ENCODE data around the gene CCDC106. TPM values are rescaled to one million over a fixed set of nuclear protein-coding genes. Genes with fewer than 3 reads are reported as not detected.

Gene CCDC106
- total RNA-seq, 2 experiments from 2014 or later: 1.7 to 1.8 TPM

DNA sequence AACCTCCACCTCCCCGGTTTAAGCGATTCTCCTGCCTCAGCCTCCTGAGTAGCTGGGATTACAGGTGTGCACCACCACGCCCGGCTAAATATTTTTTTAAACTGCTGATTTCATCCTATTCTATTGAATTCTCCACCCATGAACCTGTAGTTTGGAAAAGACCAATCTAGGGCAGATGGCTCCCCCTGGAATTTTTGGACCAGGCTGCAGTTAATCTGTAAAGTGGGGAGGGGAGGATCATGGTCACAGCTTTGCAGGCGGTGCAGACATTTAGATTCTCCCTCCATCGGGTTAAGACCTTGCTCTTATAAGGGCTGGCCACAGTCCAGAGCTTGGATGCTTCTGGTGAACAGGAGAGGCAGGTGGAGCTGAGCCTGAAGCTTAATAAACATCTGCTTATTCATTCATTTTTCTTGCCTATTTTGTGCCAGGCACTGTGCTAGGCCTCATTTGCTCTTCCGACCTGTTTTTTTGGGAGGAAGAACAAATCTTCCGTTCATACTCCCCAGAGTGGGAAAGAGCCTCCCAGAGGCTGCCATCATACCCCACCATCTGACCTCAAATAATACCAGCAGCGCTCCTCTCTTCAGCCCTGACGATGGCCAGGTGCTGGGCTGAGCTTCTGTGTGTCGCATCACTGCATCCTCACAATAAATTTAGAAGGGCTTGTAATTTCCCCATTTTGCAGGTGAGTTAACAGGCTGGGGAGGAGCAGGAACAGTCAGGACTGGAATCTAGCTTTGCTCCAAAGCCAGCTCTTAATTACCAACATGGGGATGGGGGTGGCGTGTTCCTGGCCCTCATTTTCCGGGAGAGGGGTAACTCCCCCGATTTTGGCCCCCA lies 902 bp upstream of the CCDC106 start:
- H3K4me1 ChIP-seq (ENCODE audit: insufficient read depth, low read length): peaks cover 57% of the 10 kb centered on the region

DNA sequence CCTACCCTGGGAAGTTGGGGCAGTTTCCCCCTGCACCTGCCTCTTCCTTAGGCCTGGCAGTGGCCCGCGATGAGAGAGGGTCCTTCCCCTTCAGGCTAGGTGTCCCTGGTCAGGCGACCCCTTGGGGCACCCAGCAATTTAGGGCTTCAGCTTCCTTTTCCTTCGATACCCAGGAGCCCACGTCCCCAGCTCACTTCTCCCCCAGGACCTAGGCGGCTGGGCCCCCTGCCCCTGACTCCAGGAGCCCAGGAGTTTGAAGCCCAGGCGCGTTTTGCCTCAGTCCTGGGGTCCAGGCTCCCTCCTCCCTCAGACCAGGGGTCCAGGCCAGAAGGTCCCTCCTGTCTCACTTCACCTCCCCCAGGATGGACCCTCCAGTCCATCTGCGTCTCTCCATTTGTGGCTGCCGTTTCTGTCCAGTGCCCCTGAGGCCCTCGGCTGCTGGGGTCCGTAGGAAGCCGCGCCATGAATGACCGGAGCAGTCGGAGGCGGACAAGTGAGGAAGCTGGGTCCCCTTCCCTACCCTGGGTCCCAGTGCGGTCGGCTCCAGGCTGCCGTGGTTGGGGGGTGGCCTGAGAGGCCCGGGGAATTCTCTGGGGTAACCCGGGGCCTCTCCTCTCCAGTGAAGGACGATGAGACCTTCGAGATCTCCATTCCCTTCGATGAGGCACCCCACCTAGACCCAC lies 714 bp downstream of the CCDC106 start:
- ChIA-PET POLR2A (interaction anchor here (0.9 to 2.0 kb wide), 2 partner anchors 9 to 15 kb away, joined by 3 to 14 read pairs; no protein-coding TSS in a partner anchor), CTCF (interaction anchor here (1.8 to 2.5 kb wide), 2 partner anchors 16 to 43 kb away, joined by 4 to 12 read pairs; partner anchors contain the start of gene ZNF865)
- H3K4me1 ChIP-seq (ENCODE audit: insufficient read depth, low read length): peaks cover 49% of the 10 kb centered on the region
- no peak for DNase-seq
- H3K9me3 ChIP-seq (ENCODE audit: control insufficient read depth in 1 of 2, insufficient read depth in 1 of 2, low read length in 2 of 2): no peaks in the 10 kb centered on the region
- no peaks in the 10 kb centered on the region for H3K27me3 ChIP-seq (ENCODE audit: control insufficient read depth in 1 of 2, insufficient read depth in 2 of 2, low read length in 2 of 2)
- Mint-ChIP-seq H3K9me3 (no peaks in the 10 kb centered on the region), H3K4me3 (peak overlapping the region; percentile 76), H3K36me3 (ENCODE audit: low read depth) (peaks cover 11% of the 10 kb centered on the region), H3K27ac (no peak overlapping the region), H3K27me3 (no peaks in the 10 kb centered on the region), H3K4me1 (ENCODE audit: low read depth) (peaks cover 34% of the 10 kb centered on the region)
- H3K36me3 ChIP-seq (ENCODE audit: insufficient read depth, low read length): peaks cover 12% of the 10 kb centered on the region
- H3K27ac ChIP-seq (ENCODE audit: low read depth in 1 of 2, low read length in 2 of 2): no peak overlapping the region
- ATAC-seq (ENCODE audit: poor library complexity): no peak
- intact Hi-C loops (cut with DNase I, micrococcal nuclease): loop anchor here in 1 of 2 experiments (5.0 kb wide), 1 partner anchor 34 kb away; no protein-coding TSS in a partner anchor
- H3K4me3 ChIP-seq (ENCODE audit: low read length): peak overlapping the region; percentile 59
- TF ChIP-seq, protein P1, sequence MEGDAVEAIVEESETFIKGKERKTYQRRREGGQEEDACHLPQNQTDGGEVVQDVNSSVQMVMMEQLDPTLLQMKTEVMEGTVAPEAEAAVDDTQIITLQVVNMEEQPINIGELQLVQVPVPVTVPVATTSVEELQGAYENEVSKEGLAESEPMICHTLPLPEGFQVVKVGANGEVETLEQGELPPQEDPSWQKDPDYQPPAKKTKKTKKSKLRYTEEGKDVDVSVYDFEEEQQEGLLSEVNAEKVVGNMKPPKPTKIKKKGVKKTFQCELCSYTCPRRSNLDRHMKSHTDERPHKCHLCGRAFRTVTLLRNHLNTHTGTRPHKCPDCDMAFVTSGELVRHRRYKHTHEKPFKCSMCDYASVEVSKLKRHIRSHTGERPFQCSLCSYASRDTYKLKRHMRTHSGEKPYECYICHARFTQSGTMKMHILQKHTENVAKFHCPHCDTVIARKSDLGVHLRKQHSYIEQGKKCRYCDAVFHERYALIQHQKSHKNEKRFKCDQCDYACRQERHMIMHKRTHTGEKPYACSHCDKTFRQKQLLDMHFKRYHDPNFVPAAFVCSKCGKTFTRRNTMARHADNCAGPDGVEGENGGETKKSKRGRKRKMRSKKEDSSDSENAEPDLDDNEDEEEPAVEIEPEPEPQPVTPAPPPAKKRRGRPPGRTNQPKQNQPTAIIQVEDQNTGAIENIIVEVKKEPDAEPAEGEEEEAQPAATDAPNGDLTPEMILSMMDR (IDR thresholded peaks at IDR 0.05): no peak

More for the DNA sequence above, 902 bp upstream of the CCDC106 start:
- ATAC-seq (ENCODE audit: poor library complexity): no peak
- TF ChIP-seq, protein P1 (IDR thresholded peaks at IDR 0.05): no peak
- Mint-ChIP-seq H3K4me3 (peak overlapping the region; percentile 88), H3K4me1 (ENCODE audit: low read depth) (peaks cover 43% of the 10 kb centered on the region), H3K36me3 (ENCODE audit: low read depth) (peaks cover 9% of the 10 kb centered on the region), H3K27ac (peak overlapping the region; percentile 63), H3K9me3 (no peaks in the 10 kb centered on the region), H3K27me3 (no peaks in the 10 kb centered on the region)
- DNase-seq: no peak
- no peaks in the 10 kb centered on the region for H3K9me3 ChIP-seq (ENCODE audit: control insufficient read depth in 1 of 2, insufficient read depth in 1 of 2, low read length in 2 of 2)
- no peaks in the 10 kb centered on the region for H3K27me3 ChIP-seq (ENCODE audit: control insufficient read depth in 1 of 2, insufficient read depth in 2 of 2, low read length in 2 of 2)
- H3K27ac ChIP-seq (ENCODE audit: low read depth in 1 of 2, low read length in 2 of 2): peak overlapping the region in 1 of 2 donors; percentile 35
- intact Hi-C loops (cut with DNase I, micrococcal nuclease): loop anchor here in 1 of 2 experiments (5.0 kb wide), 1 partner anchor 35 kb away; no protein-coding TSS in a partner anchor
- peak overlapping the region; percentile 59 for H3K4me3 ChIP-seq (ENCODE audit: low read length)
- peaks cover 12% of the 10 kb centered on the region for H3K36me3 ChIP-seq (ENCODE audit: insufficient read depth, low read length)
- CTCF ChIA-PET: interaction anchor here (0.6 to 2.5 kb wide), 3 partner anchors 14 to 41 kb away, joined by 3 to 12 read pairs (median 4); partner anchors contain the start of gene ZNF865
- POLR2A ChIA-PET: interaction anchor here (0.9 to 2.0 kb wide), 5 partner anchors 9 to 185 kb away, joined by 3 to 14 read pairs (median 4); partner anchors contain the start of gene ISOC2
